A549 (cell line): Measurements from ENCODE around the gene KCTD1.

ENCODE experiments used
- EHMT2 ChIP-seq: fragments of 200-600 bp; sonication (generic); IDR thresholded peaks from 2 replicates; pipeline ENCODE4 v1.6.1; 2016; ENCODE audit warnings: antibody characterized with exemption, low read depth, mild to moderate bottlenecking, moderate library complexity
- HOXB5 ChIP-seq: fragments of 250-450 bp; sonication (Bioruptor Pico); IDR thresholded peaks from 2 replicates; pipeline ENCODE4 v1.5.0; 2020; ENCODE audit warnings: mild to moderate bottlenecking, moderate library complexity
- NFE2L2 ChIP-seq: fragments of 150-350 bp; conservative IDR thresholded peaks from 2 replicates; pipeline ENCODE4 v1.6.1; 2014; ENCODE audit warnings: low read length
- RARB ChIP-seq: fragments of 250-450 bp; sonication (Bioruptor Pico); IDR thresholded peaks from 2 replicates; pipeline ENCODE4 v1.8.0; 2021; ENCODE audit warnings: mild to moderate bottlenecking, moderate library complexity
- TF ChIP-seq, protein P1 (sequence below): fragments of >200 bp; sonication (Bioruptor Twin); formaldehyde crosslinking; IDR thresholded peaks from 3 replicates; pipeline ENCODE4 v1.6.1; 2016
- TF ChIP-seq, protein P2 (sequence below): fragments of >200 bp; sonication (Bioruptor Twin); formaldehyde crosslinking; IDR thresholded peaks from 3 replicates; pipeline ENCODE4 v1.5.1; 2016
- TF ChIP-seq, protein P3 (sequence below): fragments of 200-600 bp; sonication (generic); IDR thresholded peaks from 2 replicates; pipeline ENCODE4 v1.6.1; 2016; ENCODE audit warnings: antibody characterized with exemption, mild to moderate bottlenecking, moderate library complexity

DNA sequence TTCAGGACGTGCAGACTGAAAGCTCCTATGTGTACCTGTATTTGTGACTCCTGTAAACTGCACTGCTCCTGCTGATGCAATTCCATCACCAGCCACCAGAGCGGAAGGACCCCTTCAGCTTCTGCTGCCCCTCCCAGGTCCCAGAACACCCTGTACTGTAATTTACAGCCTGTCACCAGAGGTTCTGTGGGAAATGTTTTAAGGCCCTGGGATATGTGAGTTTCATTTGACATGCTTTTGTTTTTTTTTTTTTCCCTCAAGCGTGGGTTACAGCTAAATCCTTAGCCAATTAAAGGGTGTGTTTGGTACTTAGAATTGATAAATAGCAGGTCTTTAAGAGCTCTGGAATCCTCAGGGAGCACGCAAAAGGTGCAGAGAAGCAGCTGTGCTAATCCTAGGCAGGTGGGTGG lies 79.4 kb downstream of the KCTD1 start:
- no peak for TF ChIP-seq NFE2L2
- TF ChIP-seq, protein P1, sequence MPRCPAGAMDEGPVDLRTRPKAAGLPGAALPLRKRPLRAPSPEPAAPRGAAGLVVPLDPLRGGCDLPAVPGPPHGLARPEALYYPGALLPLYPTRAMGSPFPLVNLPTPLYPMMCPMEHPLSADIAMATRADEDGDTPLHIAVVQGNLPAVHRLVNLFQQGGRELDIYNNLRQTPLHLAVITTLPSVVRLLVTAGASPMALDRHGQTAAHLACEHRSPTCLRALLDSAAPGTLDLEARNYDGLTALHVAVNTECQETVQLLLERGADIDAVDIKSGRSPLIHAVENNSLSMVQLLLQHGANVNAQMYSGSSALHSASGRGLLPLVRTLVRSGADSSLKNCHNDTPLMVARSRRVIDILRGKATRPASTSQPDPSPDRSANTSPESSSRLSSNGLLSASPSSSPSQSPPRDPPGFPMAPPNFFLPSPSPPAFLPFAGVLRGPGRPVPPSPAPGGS: no peak
- TF ChIP-seq, protein P2, sequence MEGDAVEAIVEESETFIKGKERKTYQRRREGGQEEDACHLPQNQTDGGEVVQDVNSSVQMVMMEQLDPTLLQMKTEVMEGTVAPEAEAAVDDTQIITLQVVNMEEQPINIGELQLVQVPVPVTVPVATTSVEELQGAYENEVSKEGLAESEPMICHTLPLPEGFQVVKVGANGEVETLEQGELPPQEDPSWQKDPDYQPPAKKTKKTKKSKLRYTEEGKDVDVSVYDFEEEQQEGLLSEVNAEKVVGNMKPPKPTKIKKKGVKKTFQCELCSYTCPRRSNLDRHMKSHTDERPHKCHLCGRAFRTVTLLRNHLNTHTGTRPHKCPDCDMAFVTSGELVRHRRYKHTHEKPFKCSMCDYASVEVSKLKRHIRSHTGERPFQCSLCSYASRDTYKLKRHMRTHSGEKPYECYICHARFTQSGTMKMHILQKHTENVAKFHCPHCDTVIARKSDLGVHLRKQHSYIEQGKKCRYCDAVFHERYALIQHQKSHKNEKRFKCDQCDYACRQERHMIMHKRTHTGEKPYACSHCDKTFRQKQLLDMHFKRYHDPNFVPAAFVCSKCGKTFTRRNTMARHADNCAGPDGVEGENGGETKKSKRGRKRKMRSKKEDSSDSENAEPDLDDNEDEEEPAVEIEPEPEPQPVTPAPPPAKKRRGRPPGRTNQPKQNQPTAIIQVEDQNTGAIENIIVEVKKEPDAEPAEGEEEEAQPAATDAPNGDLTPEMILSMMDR: no peak
- TF ChIP-seq HOXB5 (CRISPR knock-in tag): no peak
- TF ChIP-seq EHMT2: no peak
- no peak for TF ChIP-seq RARB (CRISPR knock-in tag)
- TF ChIP-seq, protein P3, sequence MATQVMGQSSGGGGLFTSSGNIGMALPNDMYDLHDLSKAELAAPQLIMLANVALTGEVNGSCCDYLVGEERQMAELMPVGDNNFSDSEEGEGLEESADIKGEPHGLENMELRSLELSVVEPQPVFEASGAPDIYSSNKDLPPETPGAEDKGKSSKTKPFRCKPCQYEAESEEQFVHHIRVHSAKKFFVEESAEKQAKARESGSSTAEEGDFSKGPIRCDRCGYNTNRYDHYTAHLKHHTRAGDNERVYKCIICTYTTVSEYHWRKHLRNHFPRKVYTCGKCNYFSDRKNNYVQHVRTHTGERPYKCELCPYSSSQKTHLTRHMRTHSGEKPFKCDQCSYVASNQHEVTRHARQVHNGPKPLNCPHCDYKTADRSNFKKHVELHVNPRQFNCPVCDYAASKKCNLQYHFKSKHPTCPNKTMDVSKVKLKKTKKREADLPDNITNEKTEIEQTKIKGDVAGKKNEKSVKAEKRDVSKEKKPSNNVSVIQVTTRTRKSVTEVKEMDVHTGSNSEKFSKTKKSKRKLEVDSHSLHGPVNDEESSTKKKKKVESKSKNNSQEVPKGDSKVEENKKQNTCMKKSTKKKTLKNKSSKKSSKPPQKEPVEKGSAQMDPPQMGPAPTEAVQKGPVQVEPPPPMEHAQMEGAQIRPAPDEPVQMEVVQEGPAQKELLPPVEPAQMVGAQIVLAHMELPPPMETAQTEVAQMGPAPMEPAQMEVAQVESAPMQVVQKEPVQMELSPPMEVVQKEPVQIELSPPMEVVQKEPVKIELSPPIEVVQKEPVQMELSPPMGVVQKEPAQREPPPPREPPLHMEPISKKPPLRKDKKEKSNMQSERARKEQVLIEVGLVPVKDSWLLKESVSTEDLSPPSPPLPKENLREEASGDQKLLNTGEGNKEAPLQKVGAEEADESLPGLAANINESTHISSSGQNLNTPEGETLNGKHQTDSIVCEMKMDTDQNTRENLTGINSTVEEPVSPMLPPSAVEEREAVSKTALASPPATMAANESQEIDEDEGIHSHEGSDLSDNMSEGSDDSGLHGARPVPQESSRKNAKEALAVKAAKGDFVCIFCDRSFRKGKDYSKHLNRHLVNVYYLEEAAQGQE: no peak
